Measurements from ENCODE around the gene RGR.
"Not testable (repeated sequence)": the region's sequence is repeated elsewhere in the genome, so short reads cannot be mapped to it uniquely, and the experiment has no call there.

RGR gene

DNA sequence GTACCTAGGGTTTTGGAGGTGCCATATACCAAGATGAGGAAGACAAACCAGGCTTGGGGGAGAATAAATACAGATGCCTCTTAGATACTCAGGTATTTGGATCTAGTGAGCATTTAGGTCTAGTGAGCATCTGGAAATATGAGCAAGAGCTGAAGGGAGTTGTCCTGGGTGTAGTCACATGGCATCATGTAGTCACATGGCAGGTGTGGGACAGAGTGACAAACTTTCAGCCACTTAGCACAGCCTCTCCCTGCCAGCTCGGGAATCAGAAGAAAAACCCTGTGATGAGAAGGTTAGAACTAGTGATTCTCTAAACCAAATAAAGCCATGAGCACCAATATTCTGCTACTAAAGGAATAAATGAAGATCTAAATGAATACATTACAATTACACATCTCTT lies 24.3 kb downstream of the RGR start:
- Histone ChIP-seq H3K27me3 (ENCODE audit: control insufficient read depth in 1 of 2, insufficient read depth in 2 of 2, low read length in 2 of 2) (no peaks in the 10 kb centered on the region), H3K36me3 (ENCODE audit: control insufficient read depth in 1 of 2, insufficient read depth in 2 of 2, low read length in 2 of 2) (no peaks in the 10 kb centered on the region), H3K4me1 (ENCODE audit: control insufficient read depth in 1 of 2, insufficient read depth in 2 of 2, low read length in 2 of 2) (peaks cover 0 to 3% of the 10 kb centered on the region in 2 donors), H3K4me3 (ENCODE audit: low read depth in 1 of 2, low read length in 2 of 2) (no peak overlapping the region), H3K9ac (ENCODE audit: low read depth in 1 of 2, low read length in 2 of 2) (no peak overlapping the region), H3K9me3 (ENCODE audit: control insufficient read depth in 1 of 2, low read length in 2 of 2) (no peaks in the 10 kb centered on the region), H3K27ac (ENCODE audit: low read depth, low read length) (no peak overlapping the region)

DNA sequence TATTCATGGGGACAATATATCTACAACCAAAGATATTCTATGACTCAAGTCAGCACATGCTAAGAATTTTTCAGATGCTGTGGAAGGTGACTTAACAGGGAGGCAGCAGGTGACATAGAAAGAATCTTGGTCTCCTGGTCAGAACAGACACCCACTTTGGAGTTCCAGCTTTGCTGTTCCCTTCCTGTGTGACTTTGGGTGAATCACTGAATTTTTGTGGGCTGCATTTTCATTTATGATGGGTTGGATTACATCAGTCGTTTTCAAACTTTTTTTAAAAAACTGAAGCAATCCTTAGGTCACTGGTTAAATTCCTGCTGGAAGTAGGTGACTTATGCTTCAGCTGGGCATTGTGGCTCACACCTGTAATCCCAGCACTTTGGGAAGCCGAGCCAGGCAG lies 24.9 kb downstream of the RGR start:
- H3K4me3 ChIP-seq (ENCODE audit: low read depth in 1 of 2, low read length in 2 of 2), result no peak overlapping the region
- H3K36me3 ChIP-seq (ENCODE audit: control insufficient read depth in 1 of 2, insufficient read depth in 2 of 2, low read length in 2 of 2), result no peaks in the 10 kb centered on the region
- no peak overlapping the region for H3K9ac ChIP-seq (ENCODE audit: low read depth in 1 of 2, low read length in 2 of 2)
- peaks cover 0 to 3% of the 10 kb centered on the region in 2 donors for H3K4me1 ChIP-seq (ENCODE audit: control insufficient read depth in 1 of 2, insufficient read depth in 2 of 2, low read length in 2 of 2)
- H3K9me3 ChIP-seq (ENCODE audit: control insufficient read depth in 1 of 2, low read length in 2 of 2), result no peaks in the 10 kb centered on the region
- H3K27me3 ChIP-seq (ENCODE audit: control insufficient read depth in 1 of 2, insufficient read depth in 2 of 2, low read length in 2 of 2), result no peaks in the 10 kb centered on the region
- no peak overlapping the region for H3K27ac ChIP-seq (ENCODE audit: low read depth, low read length)

DNA sequence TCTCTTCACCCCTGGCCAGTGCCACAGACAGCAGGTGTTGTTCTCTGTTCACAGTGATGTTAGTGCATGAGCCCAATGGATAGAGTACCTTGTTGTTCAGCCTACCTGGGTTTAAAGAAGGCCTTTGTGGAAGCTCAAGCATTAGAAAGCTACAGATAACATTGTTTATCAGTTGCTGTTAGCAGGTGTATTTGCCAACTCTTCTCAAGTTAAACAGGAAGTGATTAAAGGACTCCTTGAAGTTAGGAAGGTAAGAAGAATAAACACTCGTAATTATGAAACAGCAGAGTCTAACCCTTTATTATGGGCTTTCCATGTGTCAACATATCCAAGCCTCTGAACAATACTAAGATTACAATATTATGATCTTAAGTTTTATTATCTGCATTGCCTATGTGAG lies 25.9 kb downstream of the RGR start:
- H3K9me3 ChIP-seq (ENCODE audit: control insufficient read depth in 1 of 2, low read length in 2 of 2), result no peaks in the 10 kb centered on the region
- H3K27ac ChIP-seq (ENCODE audit: low read depth, low read length), result no peak overlapping the region
- H3K4me3 ChIP-seq (ENCODE audit: low read depth in 1 of 2, low read length in 2 of 2), result no peak overlapping the region
- H3K9ac ChIP-seq (ENCODE audit: low read depth in 1 of 2, low read length in 2 of 2), result no peak overlapping the region
- no peaks in the 10 kb centered on the region for H3K27me3 ChIP-seq (ENCODE audit: control insufficient read depth in 1 of 2, insufficient read depth in 2 of 2, low read length in 2 of 2)
- H3K4me1 ChIP-seq (ENCODE audit: control insufficient read depth in 1 of 2, insufficient read depth in 2 of 2, low read length in 2 of 2), result peaks cover 0 to 3% of the 10 kb centered on the region in 2 donors
- H3K36me3 ChIP-seq (ENCODE audit: control insufficient read depth in 1 of 2, insufficient read depth in 2 of 2, low read length in 2 of 2), result no peaks in the 10 kb centered on the region

DNA sequence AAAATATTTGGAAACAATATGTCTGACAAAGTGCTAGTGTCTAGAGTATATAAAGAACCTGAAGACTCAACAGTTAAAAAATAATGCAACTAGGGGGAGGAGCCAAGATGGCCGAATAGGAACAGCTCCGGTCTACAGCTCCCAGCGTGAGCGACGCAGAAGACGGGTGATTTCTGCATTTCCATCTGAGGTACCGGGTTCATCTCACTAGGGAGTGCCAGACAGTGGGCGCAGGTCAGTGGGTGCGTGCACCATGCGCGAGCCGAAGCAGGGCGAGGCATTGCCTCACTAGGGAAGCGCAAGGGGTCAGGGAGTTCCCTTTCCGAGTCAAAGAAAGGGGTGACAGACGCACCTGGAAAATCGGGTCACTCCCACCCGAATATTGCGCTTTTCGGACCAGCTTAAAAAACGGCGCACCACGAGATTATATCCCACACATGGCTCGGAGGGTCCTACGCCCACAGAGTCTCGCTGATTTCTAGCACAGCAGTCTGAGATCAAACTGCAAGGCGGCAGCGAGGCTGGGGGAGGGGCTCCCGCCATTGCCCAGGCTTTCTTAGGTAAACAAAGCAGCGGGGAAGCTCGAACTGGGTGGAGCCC lies 35.1 kb downstream of the RGR start:
- H3K27ac ChIP-seq (ENCODE audit: low read depth, low read length); H3K4me1 ChIP-seq (ENCODE audit: control insufficient read depth in 1 of 2, insufficient read depth in 2 of 2, low read length in 2 of 2); H3K36me3 ChIP-seq (ENCODE audit: control insufficient read depth in 1 of 2, insufficient read depth in 2 of 2, low read length in 2 of 2); H3K27me3 ChIP-seq (ENCODE audit: control insufficient read depth in 1 of 2, insufficient read depth in 2 of 2, low read length in 2 of 2); H3K9ac ChIP-seq (ENCODE audit: low read depth in 1 of 2, low read length in 2 of 2); H3K4me3 ChIP-seq (ENCODE audit: low read depth in 1 of 2, low read length in 2 of 2); H3K9me3 ChIP-seq (ENCODE audit: control insufficient read depth in 1 of 2, low read length in 2 of 2): not testable (repeated sequence)

DNA sequence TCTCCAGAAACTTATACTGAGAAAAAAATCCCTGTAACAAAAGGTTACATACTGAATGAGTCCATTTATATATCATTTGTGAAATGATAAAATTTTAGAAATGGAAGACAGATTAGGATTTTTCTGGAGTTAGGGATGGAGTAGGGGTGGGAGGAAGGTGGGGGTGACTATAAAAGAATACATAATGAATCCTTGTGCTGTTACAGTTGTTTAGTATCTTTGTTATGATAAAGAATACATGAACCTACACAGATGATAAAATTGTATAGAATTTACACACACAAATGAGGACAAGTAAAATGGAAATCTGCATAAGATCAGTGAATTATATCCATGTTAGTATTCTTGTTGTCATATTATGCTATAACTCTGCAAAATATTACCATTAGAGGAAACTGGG lies 41.8 kb downstream of the RGR start:
- H3K9me3 ChIP-seq (ENCODE audit: control insufficient read depth in 1 of 2, low read length in 2 of 2), result no peaks in the 10 kb centered on the region

DNA sequence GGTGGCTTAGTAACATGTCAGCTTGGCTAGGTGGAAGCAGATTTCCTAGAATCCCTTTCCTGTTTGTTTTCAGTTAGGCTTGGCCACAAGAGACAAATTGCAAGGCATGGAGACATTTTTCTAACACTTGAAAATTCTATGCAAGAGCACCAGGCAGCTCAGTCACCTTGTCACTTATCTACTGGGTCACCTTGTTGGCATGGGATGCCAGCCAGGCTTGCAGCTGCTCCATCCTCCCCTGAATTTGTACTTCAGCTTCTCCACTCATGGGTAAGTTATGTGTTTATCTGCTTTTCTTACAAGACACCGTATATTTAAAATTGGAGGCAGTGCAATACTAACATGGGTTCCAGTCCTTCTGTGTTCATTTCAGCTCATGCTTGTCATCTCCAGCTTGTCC lies 43.3 kb downstream of the RGR start:
- Histone ChIP-seq H3K4me1 (ENCODE audit: control insufficient read depth in 1 of 2, insufficient read depth in 2 of 2, low read length in 2 of 2) (no peaks in the 10 kb centered on the region), H3K4me3 (ENCODE audit: low read depth in 1 of 2, low read length in 2 of 2) (no peak overlapping the region), H3K36me3 (ENCODE audit: control insufficient read depth in 1 of 2, insufficient read depth in 2 of 2, low read length in 2 of 2) (no peaks in the 10 kb centered on the region), H3K27ac (ENCODE audit: low read depth, low read length) (no peak overlapping the region), H3K9ac (ENCODE audit: low read depth in 1 of 2, low read length in 2 of 2) (no peak overlapping the region), H3K9me3 (ENCODE audit: control insufficient read depth in 1 of 2, low read length in 2 of 2) (no peaks in the 10 kb centered on the region), H3K27me3 (ENCODE audit: control insufficient read depth in 1 of 2, insufficient read depth in 2 of 2, low read length in 2 of 2) (no peaks in the 10 kb centered on the region)

More for the DNA sequence above, 41.8 kb downstream of the RGR start:
- H3K36me3 ChIP-seq (ENCODE audit: control insufficient read depth in 1 of 2, insufficient read depth in 2 of 2, low read length in 2 of 2), result no peaks in the 10 kb centered on the region
- H3K4me3 ChIP-seq (ENCODE audit: low read depth in 1 of 2, low read length in 2 of 2), result no peak overlapping the region
- H3K27ac ChIP-seq (ENCODE audit: low read depth, low read length), result no peak overlapping the region
- no peaks in the 10 kb centered on the region for H3K4me1 ChIP-seq (ENCODE audit: control insufficient read depth in 1 of 2, insufficient read depth in 2 of 2, low read length in 2 of 2)
- no peaks in the 10 kb centered on the region for H3K27me3 ChIP-seq (ENCODE audit: control insufficient read depth in 1 of 2, insufficient read depth in 2 of 2, low read length in 2 of 2)
- no peak overlapping the region for H3K9ac ChIP-seq (ENCODE audit: low read depth in 1 of 2, low read length in 2 of 2)

DNA sequence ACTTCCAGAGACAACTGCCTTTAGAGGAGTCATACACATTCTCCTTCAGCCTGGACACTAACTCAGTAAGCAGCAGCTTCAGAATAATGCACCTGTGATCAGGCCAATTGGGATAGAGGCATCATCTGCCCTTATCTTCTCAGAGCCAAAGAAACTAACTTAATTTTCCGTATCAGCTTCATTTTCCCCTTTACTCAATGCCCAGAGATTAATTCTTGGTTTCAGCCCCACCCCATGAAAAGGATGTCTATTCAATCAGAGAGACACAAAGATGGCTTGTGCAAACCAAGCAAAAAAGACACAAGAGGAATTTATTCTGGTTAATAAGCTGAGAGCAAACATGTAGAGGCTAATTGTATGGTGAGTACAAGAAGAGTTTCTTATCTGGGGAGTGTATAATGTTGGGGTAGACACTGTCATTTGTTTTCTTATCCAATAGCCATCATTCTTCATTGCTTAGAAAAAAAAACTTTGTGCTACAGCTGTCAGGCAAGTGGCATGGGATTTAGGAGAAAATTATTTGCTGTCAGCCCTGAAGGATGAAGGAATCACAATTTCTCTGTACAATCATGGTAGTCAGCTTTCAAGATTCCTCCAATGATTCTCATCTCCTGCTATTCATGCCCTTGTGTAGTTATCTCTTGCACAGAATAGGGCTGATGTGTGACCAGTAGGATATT lies 44.8 kb downstream of the RGR start:
- Histone ChIP-seq H3K9ac (ENCODE audit: low read depth in 1 of 2, low read length in 2 of 2) (no peak overlapping the region), H3K27ac (ENCODE audit: low read depth, low read length) (no peak overlapping the region), H3K9me3 (ENCODE audit: control insufficient read depth in 1 of 2, low read length in 2 of 2) (no peaks in the 10 kb centered on the region), H3K36me3 (ENCODE audit: control insufficient read depth in 1 of 2, insufficient read depth in 2 of 2, low read length in 2 of 2) (no peaks in the 10 kb centered on the region), H3K4me1 (ENCODE audit: control insufficient read depth in 1 of 2, insufficient read depth in 2 of 2, low read length in 2 of 2) (no peaks in the 10 kb centered on the region), H3K4me3 (ENCODE audit: low read depth in 1 of 2, low read length in 2 of 2) (no peak overlapping the region), H3K27me3 (ENCODE audit: control insufficient read depth in 1 of 2, insufficient read depth in 2 of 2, low read length in 2 of 2) (no peaks in the 10 kb centered on the region)

DNA sequence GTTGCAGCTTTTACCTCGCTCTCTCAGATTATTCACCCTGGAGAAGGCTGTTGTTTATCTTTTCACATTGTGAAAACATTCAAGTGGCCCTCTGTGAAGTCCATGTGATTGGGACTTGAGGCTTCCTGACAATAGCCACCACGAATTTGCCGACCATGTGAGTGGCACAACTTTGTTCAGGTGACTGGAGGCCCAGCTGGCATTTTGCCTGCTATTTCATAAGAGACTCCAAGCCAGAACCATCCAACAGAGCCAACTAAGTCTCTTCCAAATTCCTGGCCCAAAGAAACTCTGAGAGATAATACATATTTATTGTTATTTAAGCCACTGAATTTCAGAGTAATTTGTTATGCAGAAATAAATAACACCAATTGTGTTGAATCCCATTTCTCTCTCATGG lies 45.4 kb downstream of the RGR start:
- Histone ChIP-seq H3K4me3 (ENCODE audit: low read depth in 1 of 2, low read length in 2 of 2) (no peak overlapping the region), H3K27ac (ENCODE audit: low read depth, low read length) (no peak overlapping the region), H3K27me3 (ENCODE audit: control insufficient read depth in 1 of 2, insufficient read depth in 2 of 2, low read length in 2 of 2) (no peaks in the 10 kb centered on the region), H3K36me3 (ENCODE audit: control insufficient read depth in 1 of 2, insufficient read depth in 2 of 2, low read length in 2 of 2) (no peaks in the 10 kb centered on the region), H3K9me3 (ENCODE audit: control insufficient read depth in 1 of 2, low read length in 2 of 2) (no peaks in the 10 kb centered on the region), H3K9ac (ENCODE audit: low read depth in 1 of 2, low read length in 2 of 2) (no peak overlapping the region), H3K4me1 (ENCODE audit: control insufficient read depth in 1 of 2, insufficient read depth in 2 of 2, low read length in 2 of 2) (no peaks in the 10 kb centered on the region)

DNA sequence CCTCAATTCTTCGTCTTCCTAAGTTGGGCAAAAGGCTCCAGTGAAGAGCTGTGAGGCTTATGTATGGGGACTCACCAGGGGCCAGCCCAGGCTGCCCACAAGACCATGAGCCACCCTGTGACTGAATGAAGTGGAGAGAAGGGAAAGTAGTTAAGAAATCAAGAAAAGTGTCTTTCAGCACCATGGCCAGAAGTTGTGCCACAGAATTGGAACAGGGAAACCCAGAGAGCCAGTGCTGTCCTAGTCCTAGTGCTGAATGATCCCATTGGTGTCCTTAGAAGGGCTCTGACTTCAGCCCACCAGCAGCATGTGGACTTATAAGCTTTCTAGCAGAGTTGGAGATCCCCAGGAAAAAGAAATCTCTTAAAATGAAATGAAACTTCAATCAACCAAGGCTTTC lies 46.5 kb downstream of the RGR start:
- H3K4me1 ChIP-seq (ENCODE audit: control insufficient read depth in 1 of 2, insufficient read depth in 2 of 2, low read length in 2 of 2), result no peaks in the 10 kb centered on the region
- H3K27me3 ChIP-seq (ENCODE audit: control insufficient read depth in 1 of 2, insufficient read depth in 2 of 2, low read length in 2 of 2), result no peaks in the 10 kb centered on the region
- H3K9me3 ChIP-seq (ENCODE audit: control insufficient read depth in 1 of 2, low read length in 2 of 2), result no peaks in the 10 kb centered on the region
- H3K4me3 ChIP-seq (ENCODE audit: low read depth in 1 of 2, low read length in 2 of 2), result no peak overlapping the region
- H3K36me3 ChIP-seq (ENCODE audit: control insufficient read depth in 1 of 2, insufficient read depth in 2 of 2, low read length in 2 of 2), result no peaks in the 10 kb centered on the region
- no peak overlapping the region for H3K9ac ChIP-seq (ENCODE audit: low read depth in 1 of 2, low read length in 2 of 2)
- H3K27ac ChIP-seq (ENCODE audit: low read depth, low read length), result no peak overlapping the region

DNA sequence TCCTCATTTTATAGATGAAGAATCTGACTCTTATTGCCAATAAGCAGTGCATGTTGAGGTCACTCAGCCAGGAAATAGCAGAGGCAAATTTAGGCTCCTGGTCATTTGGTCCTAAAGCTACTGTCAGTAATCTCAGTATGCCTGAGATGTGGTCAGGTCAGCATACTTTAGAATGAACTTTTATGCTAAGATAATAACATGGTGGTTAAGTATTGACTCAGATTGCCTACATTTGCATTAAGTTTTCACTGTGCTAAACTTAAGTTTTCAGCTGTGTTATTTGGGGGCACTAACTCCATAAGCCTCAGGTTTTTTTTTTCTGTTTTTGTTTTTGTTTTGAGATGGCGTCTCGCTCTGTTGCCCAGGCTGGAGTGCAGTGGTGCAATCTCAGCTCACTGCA lies 47.6 kb downstream of the RGR start:
- H3K4me3 ChIP-seq (ENCODE audit: low read depth in 1 of 2, low read length in 2 of 2), result no peak overlapping the region
- H3K27me3 ChIP-seq (ENCODE audit: control insufficient read depth in 1 of 2, insufficient read depth in 2 of 2, low read length in 2 of 2), result no peaks in the 10 kb centered on the region
- no peaks in the 10 kb centered on the region for H3K9me3 ChIP-seq (ENCODE audit: control insufficient read depth in 1 of 2, low read length in 2 of 2)
- H3K4me1 ChIP-seq (ENCODE audit: control insufficient read depth in 1 of 2, insufficient read depth in 2 of 2, low read length in 2 of 2), result no peaks in the 10 kb centered on the region
- H3K9ac ChIP-seq (ENCODE audit: low read depth in 1 of 2, low read length in 2 of 2), result no peak overlapping the region
- H3K36me3 ChIP-seq (ENCODE audit: control insufficient read depth in 1 of 2, insufficient read depth in 2 of 2, low read length in 2 of 2), result no peaks in the 10 kb centered on the region
- H3K27ac ChIP-seq (ENCODE audit: low read depth, low read length), result no peak overlapping the region

Data from duodenal mucosa (tissue), 2 donors.